HG02885 (cell line): ENCODE results near the gene TRIM3.
A peak's percentile ranks its signal among the peaks of the same experiment; 100 is the strongest.

Source experiments
- ATAC-seq: cut with Tn5 transposase; IDR thresholded peaks from one replicate; pipeline ENCODE4 v1.9.1; 2021; ENCODE audit warnings: mild to moderate bottlenecking; ENCODE audit not compliant: unreplicated experiment, poor library complexity

TRIM3 gene

DNA sequence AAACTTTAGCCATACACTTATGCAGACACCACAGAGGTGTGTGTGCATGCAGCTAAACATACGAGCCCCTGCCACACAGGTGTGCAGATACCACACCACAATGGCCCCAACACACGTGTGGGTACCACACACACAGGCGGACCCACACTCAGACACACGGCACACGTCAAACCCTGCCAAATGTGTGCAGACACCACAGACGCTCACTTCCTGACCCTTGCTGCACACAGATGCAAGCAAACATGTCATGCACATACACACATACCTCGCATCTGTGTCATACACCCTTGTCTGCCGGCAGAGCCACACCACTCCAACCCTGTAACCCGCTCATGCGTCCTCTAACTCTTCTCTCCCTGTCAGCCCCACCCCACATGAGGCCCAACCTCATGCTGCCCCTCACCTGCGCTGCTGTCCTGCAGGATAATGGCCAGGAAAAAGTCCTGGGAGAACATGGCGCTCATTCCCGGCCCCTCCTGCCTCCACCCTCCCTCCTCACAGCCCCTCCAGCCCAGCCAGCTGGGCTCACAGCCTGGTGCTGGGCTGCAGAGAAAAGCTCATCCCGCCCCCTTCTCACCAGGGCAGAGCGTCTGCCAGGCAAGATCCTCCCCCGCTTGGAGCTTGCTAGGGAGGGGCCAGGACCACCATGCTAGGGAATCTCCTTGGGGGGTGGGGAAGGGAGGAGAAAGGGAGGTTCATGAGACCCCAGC is 69.2 kb downstream of the TRIM3 start:
- no peak for ATAC-seq

DNA sequence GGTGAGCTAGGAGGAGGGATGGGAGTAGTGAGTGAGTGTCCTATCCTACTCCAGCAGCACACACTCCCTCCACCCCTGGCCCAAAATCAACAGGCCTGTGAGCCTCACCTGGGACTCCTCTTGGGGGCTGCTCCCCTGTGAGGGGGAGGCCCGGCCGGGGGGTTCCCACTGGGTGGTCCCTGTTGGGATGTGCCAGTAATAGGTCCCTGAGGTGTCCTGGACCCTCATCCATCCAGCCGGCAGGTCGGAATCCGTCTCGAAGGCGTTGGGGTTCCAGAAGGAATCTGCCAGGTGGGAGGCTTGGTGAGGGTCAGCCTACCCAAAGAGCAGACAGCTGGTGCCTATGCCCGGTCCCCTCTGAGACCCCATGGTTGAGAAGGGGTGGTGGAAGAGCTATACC is 70.2 kb downstream of the TRIM3 start:
- no peak for ATAC-seq

DNA sequence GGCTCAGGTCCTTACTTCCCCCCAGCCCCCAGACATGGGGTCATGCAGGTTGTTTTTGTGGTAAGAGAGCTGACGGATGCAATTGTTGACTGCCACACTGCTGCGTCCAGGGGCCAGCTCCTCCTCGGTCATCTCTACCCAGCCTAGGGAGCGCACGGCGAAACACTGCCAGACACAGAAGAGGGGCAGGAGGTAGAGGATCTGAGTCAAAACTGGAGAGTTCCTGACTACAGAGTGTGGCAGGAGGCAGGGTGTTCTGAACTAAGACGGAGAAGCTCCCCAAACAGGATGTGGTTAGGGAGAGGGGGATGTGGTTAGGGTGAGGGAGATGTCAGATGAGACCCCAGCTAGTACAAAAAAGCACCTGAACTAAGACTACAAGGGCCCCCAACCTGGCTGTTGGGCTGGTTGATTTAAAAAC is 71.2 kb downstream of the TRIM3 start:
- peak; percentile 94 for ATAC-seq

DNA sequence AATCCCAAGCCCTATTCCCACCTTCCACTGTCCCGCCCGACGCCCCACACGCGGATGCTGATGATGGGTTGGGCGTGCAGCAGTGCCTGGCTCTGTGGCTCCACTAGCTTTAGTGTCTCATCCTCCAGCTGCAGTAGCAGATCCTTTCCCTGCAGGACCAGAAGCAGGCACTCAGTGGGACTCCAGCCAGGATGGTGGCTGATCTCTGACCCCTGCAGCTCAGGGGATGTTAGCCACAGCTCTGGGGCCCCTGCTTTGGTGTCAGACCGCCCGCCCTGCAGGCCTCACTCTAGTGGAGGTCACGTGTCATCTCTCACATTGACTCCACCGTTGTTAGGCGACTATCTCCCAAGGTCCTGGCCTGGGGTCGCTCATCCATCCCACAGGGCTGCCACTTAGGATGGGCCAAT is 71.7 kb downstream of the TRIM3 start:
- peak; percentile 45 for ATAC-seq

DNA sequence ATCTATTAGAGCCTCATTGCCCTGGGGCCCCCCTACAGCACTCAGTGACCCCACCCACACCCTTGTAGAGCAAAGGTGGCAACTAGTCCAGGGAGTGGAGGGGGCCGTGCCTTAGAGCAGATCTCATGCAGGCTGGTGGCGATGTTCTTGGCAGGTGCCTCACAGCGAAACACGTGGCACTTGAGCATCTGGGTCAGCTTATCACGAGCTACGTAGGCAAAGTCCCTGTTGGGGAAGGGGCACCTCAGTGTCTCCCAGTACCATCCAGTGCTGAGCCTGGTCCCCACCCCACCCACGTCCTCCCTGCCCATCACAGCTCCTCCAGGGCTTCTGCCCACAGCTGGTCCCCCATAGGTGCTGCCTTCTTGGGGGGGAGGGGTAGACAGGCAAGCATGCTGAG is 72.3 kb downstream of the TRIM3 start:
- no peak for ATAC-seq

DNA sequence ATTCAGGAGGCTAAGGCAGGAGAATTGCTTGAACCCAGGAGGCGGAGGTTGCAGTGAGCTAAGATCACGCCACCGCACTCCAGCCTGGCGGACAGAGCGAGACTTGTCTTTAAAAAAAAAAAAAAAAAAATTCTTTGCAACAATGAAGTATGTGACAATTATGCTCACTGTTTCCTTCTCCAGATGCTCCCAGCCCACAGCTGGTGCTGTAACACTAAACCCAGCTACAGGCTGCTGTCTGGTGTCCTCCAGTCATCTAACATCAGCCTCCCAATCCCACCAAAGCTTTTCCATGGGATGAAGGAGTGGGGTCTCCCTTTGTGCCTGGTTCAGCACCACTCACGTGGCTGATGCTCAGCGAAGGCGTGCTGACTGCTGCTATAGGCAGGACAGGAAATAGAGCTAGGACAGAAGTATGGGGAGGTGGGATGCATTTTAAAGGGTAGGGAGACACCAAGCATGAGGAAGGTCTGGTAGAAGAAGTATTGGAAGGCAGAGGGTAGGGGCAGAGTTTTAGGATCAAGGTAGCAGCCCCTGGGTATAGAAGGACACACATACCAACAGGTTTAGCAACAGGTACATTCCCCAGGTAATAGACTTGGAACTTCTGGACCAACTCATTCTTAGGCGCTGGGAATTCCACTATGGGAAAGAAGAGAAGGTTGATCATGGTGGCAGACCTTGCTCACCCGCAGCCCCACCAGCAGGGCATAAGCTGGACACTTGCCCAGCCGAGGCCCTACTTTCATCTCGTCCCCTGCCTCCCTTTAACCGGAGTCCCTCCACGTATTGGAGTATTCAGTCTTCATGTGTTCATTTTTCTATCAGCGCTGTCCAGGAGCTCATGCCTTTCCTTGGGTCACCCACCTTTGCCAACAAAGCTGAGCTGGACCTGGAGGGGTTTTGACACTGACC is 73.1 kb downstream of the TRIM3 start:
- no peak for ATAC-seq
